ENCODE data around the gene WBP11. TPM values are rescaled to one million over a fixed set of nuclear protein-coding genes. Genes with fewer than 3 reads are reported as not detected.

The WBP11 gene
- total and polyA plus RNA-seq, 2 of the 13 experiments (the other 11 are each of a cell fraction or from before 2014, with no cell fraction given) = 7.6 to 31.0 TPM

DNA sequence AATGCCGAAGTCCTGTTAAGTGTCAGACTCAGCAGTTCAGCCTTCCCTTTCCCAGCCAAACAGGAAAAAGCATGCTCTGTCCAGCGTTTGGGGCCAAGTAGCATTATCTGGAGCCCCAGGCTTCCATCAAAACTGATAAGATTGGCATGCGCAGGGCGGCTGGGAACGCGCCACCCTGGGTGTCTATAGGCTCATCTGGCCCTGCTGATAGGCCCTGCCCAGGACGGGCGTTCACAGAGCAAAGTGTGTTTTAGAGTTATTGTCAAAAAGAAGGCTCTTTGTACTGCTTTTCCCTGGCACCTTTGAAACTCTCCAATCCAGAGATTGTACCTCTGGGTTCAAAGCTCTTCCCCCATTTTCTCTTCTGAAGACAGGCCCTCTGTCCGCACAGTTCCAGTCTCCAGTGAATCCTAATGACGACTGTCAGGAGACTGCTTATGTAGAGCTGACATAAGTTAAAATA lies 40.2 kb upstream of the WBP11 start, which contains the start of gene ART4 (continued):
- TF ChIP-seq, protein P1, sequence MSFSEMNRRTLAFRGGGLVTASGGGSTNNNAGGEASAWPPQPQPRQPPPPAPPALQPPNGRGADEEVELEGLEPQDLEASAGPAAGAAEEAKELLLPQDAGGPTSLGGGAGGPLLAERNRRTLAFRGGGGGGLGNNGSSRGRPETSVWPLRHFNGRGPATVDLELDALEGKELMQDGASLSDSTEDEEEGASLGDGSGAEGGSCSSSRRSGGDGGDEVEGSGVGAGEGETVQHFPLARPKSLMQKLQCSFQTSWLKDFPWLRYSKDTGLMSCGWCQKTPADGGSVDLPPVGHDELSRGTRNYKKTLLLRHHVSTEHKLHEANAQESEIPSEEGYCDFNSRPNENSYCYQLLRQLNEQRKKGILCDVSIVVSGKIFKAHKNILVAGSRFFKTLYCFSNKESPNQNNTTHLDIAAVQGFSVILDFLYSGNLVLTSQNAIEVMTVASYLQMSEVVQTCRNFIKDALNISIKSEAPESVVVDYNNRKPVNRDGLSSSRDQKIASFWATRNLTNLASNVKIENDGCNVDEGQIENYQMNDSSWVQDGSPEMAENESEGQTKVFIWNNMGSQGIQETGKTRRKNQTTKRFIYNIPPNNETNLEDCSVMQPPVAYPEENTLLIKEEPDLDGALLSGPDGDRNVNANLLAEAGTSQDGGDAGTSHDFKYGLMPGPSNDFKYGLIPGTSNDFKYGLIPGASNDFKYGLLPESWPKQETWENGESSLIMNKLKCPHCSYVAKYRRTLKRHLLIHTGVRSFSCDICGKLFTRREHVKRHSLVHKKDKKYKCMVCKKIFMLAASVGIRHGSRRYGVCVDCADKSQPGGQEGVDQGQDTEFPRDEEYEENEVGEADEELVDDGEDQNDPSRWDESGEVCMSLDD (CRISPR knock-in tag; IDR thresholded peaks at IDR 0.05; ENCODE audit: borderline replicate concordance) = no peak
- peak; percentile 27; the same call in 1 of the 2 replicates for TF ChIP-seq ELF1 (CRISPR knock-in tag; IDR thresholded peaks at IDR 0.05)
- TF ChIP-seq SNAPC2 (CRISPR knock-in tag; IDR thresholded peaks at IDR 0.05) = no peak
- TF ChIP-seq, protein P2, sequence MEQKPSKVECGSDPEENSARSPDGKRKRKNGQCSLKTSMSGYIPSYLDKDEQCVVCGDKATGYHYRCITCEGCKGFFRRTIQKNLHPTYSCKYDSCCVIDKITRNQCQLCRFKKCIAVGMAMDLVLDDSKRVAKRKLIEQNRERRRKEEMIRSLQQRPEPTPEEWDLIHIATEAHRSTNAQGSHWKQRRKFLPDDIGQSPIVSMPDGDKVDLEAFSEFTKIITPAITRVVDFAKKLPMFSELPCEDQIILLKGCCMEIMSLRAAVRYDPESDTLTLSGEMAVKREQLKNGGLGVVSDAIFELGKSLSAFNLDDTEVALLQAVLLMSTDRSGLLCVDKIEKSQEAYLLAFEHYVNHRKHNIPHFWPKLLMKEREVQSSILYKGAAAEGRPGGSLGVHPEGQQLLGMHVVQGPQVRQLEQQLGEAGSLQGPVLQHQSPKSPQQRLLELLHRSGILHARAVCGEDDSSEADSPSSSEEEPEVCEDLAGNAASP (CRISPR knock-in tag; IDR thresholded peaks at IDR 0.05; ENCODE audit: borderline replicate concordance) = no peak
- TF ChIP-seq ZKSCAN8 (CRISPR knock-in tag; IDR thresholded peaks at IDR 0.05; ENCODE audit: borderline replicate concordance) = no peak
- TF ChIP-seq ZNF749 (CRISPR knock-in tag; IDR thresholded peaks at IDR 0.05; ENCODE audit: borderline replicate concordance) = no peak
- TF ChIP-seq, protein P3, sequence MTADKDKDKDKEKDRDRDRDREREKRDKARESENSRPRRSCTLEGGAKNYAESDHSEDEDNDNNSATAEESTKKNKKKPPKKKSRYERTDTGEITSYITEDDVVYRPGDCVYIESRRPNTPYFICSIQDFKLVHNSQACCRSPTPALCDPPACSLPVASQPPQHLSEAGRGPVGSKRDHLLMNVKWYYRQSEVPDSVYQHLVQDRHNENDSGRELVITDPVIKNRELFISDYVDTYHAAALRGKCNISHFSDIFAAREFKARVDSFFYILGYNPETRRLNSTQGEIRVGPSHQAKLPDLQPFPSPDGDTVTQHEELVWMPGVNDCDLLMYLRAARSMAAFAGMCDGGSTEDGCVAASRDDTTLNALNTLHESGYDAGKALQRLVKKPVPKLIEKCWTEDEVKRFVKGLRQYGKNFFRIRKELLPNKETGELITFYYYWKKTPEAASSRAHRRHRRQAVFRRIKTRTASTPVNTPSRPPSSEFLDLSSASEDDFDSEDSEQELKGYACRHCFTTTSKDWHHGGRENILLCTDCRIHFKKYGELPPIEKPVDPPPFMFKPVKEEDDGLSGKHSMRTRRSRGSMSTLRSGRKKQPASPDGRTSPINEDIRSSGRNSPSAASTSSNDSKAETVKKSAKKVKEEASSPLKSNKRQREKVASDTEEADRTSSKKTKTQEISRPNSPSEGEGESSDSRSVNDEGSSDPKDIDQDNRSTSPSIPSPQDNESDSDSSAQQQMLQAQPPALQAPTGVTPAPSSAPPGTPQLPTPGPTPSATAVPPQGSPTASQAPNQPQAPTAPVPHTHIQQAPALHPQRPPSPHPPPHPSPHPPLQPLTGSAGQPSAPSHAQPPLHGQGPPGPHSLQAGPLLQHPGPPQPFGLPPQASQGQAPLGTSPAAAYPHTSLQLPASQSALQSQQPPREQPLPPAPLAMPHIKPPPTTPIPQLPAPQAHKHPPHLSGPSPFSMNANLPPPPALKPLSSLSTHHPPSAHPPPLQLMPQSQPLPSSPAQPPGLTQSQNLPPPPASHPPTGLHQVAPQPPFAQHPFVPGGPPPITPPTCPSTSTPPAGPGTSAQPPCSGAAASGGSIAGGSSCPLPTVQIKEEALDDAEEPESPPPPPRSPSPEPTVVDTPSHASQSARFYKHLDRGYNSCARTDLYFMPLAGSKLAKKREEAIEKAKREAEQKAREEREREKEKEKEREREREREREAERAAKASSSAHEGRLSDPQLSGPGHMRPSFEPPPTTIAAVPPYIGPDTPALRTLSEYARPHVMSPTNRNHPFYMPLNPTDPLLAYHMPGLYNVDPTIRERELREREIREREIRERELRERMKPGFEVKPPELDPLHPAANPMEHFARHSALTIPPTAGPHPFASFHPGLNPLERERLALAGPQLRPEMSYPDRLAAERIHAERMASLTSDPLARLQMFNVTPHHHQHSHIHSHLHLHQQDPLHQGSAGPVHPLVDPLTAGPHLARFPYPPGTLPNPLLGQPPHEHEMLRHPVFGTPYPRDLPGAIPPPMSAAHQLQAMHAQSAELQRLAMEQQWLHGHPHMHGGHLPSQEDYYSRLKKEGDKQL (CRISPR knock-in tag; IDR thresholded peaks at IDR 0.05; ENCODE audit: low read depth) = no peak
- TF ChIP-seq ERF (CRISPR knock-in tag; IDR thresholded peaks at IDR 0.05) = peak; percentile 76; the same call in 1 of the 2 replicates
- TF ChIP-seq DPF2 (CRISPR knock-in tag; IDR thresholded peaks at IDR 0.05; ENCODE audit: borderline replicate concordance, low read depth) = no peak
- TF ChIP-seq SIX1 (CRISPR knock-in tag; IDR thresholded peaks at IDR 0.05; ENCODE audit: borderline replicate concordance) = 0 out of 2 replicates have a peak, but pooled peaks have one; percentile 26
- TF ChIP-seq ZFAT (CRISPR knock-in tag; conservative IDR thresholded peaks at IDR 0.05) = no peak
- TF ChIP-seq ZNF766 (CRISPR knock-in tag; IDR thresholded peaks at IDR 0.05; ENCODE audit: borderline replicate concordance) = peak; percentile 39; the same call in 1 of the 2 replicates
- peak; percentile 62; the same call in 1 of the 2 replicates for TF ChIP-seq KMT2A (CRISPR knock-in tag; IDR thresholded peaks at IDR 0.05)
- TF ChIP-seq, protein P4, sequence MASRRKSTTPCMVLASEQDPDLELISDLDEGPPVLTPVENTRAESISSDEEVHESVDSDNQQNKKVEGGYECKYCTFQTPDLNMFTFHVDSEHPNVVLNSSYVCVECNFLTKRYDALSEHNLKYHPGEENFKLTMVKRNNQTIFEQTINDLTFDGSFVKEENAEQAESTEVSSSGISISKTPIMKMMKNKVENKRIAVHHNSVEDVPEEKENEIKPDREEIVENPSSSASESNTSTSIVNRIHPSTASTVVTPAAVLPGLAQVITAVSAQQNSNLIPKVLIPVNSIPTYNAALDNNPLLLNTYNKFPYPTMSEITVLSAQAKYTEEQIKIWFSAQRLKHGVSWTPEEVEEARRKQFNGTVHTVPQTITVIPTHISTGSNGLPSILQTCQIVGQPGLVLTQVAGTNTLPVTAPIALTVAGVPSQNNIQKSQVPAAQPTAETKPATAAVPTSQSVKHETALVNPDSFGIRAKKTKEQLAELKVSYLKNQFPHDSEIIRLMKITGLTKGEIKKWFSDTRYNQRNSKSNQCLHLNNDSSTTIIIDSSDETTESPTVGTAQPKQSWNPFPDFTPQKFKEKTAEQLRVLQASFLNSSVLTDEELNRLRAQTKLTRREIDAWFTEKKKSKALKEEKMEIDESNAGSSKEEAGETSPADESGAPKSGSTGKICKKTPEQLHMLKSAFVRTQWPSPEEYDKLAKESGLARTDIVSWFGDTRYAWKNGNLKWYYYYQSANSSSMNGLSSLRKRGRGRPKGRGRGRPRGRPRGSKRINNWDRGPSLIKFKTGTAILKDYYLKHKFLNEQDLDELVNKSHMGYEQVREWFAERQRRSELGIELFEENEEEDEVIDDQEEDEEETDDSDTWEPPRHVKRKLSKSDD (CRISPR knock-in tag; IDR thresholded peaks at IDR 0.05; ENCODE audit: low read depth) = no peak
- TF ChIP-seq MIER3 (CRISPR knock-in tag; IDR thresholded peaks at IDR 0.05; ENCODE audit: borderline replicate concordance) = peak; percentile 19; the same call in 1 of the 2 replicates
- TF ChIP-seq ZFP41 (CRISPR knock-in tag; IDR thresholded peaks at IDR 0.05; ENCODE audit: borderline replicate concordance) = no peak
